Skeletal muscle tissue (tissue), 4 donors: ENCODE results near the gene LDLRAD1. TPM values are rescaled to one million over a fixed set of nuclear protein-coding genes. Genes with fewer than 3 reads are reported as not detected.

Source experiments
- H3K27ac ChIP-seq: one replicate; pipeline ENCODE4 v1.7.0; 2013; ENCODE audit warnings: mild to moderate bottlenecking, low read depth, low read length, inconsistent platforms
- H3K27me3 ChIP-seq, 3 donors: one replicate each; pipeline ENCODE4 v1.7.0; 2013; ENCODE audit warnings: low read length in 3 of 3; ENCODE audit not compliant: control insufficient read depth in 3 of 3, insufficient read depth in 3 of 3
- H3K36me3 ChIP-seq, 3 donors: one replicate each; pipeline ENCODE4 v1.7.0; 2013; ENCODE audit warnings: low read length in 3 of 3; ENCODE audit not compliant: control insufficient read depth in 3 of 3, insufficient read depth in 3 of 3
- H3K4me1 ChIP-seq, 3 donors: one replicate each; pipeline ENCODE4 v1.7.0; 2013; ENCODE audit warnings: low read length in 3 of 3, mild to moderate bottlenecking in 3 of 3; ENCODE audit not compliant: control insufficient read depth in 3 of 3, insufficient read depth in 3 of 3
- H3K4me3 ChIP-seq, 3 donors: one replicate each; pipeline ENCODE4 v1.7.0; 2013; ENCODE audit warnings: low read length in 3 of 3
- H3K9ac ChIP-seq, 3 donors: one replicate each; pipeline ENCODE4 v1.7.0; 2013; ENCODE audit warnings: low read length in 3 of 3, mild to moderate bottlenecking in 3 of 3, moderate library complexity in 2 of 3, low read depth in 1 of 3
- H3K9me3 ChIP-seq, 3 donors: one replicate each; pipeline ENCODE4 v1.7.0; 2013; ENCODE audit warnings: low read length in 3 of 3; ENCODE audit not compliant: control insufficient read depth in 3 of 3
- total RNA-seq: library from RNA; depleted of rRNA; stranded (reverse); fragments of >200 nt; gene quantifications from one replicate; pipeline ENCODE4 v1.2.3, GENCODE V29; 2014
- donor health status: Osteomylitis.

LDLRAD1 gene
- total RNA-seq, 1 donor from 2014 or later = not detected

GRCh38 chr1:54018635-54019034, 649 bp upstream of the LDLRAD1 start:
- H3K4me1 ChIP-seq = no peaks in the 10 kb centered on the region
- no peak overlapping the region for H3K9ac ChIP-seq
- no peak overlapping the region for H3K27ac ChIP-seq
- no peaks in the 10 kb centered on the region for H3K36me3 ChIP-seq
- H3K9me3 ChIP-seq = no peaks in the 10 kb centered on the region
- peaks cover 4 to 15% (median 14%) of the 10 kb centered on the region in 3 donors for H3K27me3 ChIP-seq
- H3K4me3 ChIP-seq = no peak overlapping the region

GRCh38 chr1:54016343-54017282, 1.4 kb downstream of the LDLRAD1 start:
- Histone ChIP-seq H3K9me3 (no peaks in the 10 kb centered on the region), H3K4me3 (no peak overlapping the region), H3K4me1 (no peaks in the 10 kb centered on the region), H3K36me3 (no peaks in the 10 kb centered on the region), H3K9ac (no peak overlapping the region), H3K27me3 (peaks cover 11 to 32% (median 23%) of the 10 kb centered on the region in 3 donors), H3K27ac (no peak overlapping the region)

- no peak overlapping the region for H3K27ac ChIP-seq
- H3K27me3 ChIP-seq = peaks cover 15 to 45% (median 37%) of the 10 kb centered on the region in 3 donors
- H3K9me3 ChIP-seq = no peaks in the 10 kb centered on the region
- no peak overlapping the region for H3K4me3 ChIP-seq
- no peak overlapping the region for H3K9ac ChIP-seq
- H3K4me1 ChIP-seq = no peaks in the 10 kb centered on the region
- H3K36me3 ChIP-seq = no peaks in the 10 kb centered on the region
Measured at GRCh38 chr1:54014009-54014629, 3.9 kb downstream of the LDLRAD1 start.

- Histone ChIP-seq H3K4me3 (no peak overlapping the region), H3K4me1 (no peaks in the 10 kb centered on the region), H3K27me3 (peaks cover 15 to 45% (median 40%) of the 10 kb centered on the region in 3 donors), H3K9me3 (no peaks in the 10 kb centered on the region), H3K27ac (no peak overlapping the region), H3K36me3 (no peaks in the 10 kb centered on the region), H3K9ac (no peak overlapping the region)
Measured at GRCh38 chr1:54013393-54014008, 4.5 kb downstream of the LDLRAD1 start.

GRCh38 chr1:54012863-54013262, 5.1 kb downstream of the LDLRAD1 start:
- H3K4me1 ChIP-seq = no peaks in the 10 kb centered on the region
- H3K9me3 ChIP-seq = no peaks in the 10 kb centered on the region
- H3K27me3 ChIP-seq = peaks cover 15 to 45% (median 39%) of the 10 kb centered on the region in 3 donors
- no peak overlapping the region for H3K9ac ChIP-seq
- no peak overlapping the region for H3K27ac ChIP-seq
- H3K36me3 ChIP-seq = no peaks in the 10 kb centered on the region
- no peak overlapping the region for H3K4me3 ChIP-seq

GRCh38 chr1:54012008-54012325, 6.0 kb downstream of the LDLRAD1 start:
- no peaks in the 10 kb centered on the region for H3K36me3 ChIP-seq
- no peak overlapping the region for H3K27ac ChIP-seq
- H3K9me3 ChIP-seq = no peaks in the 10 kb centered on the region
- no peak overlapping the region for H3K9ac ChIP-seq
- no peaks in the 10 kb centered on the region for H3K4me1 ChIP-seq
- H3K4me3 ChIP-seq = no peak overlapping the region
- H3K27me3 ChIP-seq = peaks cover 15 to 42% (median 38%) of the 10 kb centered on the region in 3 donors

GRCh38 chr1:54011316-54012007, 6.5 kb downstream of the LDLRAD1 start:
- Histone ChIP-seq H3K27me3 (peaks cover 15 to 41% (median 39%) of the 10 kb centered on the region in 3 donors), H3K9ac (no peak overlapping the region)

GRCh38 chr1:54010415-54011117, 7.4 kb downstream of the LDLRAD1 start:
- Histone ChIP-seq H3K4me3 (no peak overlapping the region), H3K27ac (no peak overlapping the region), H3K9ac (no peak overlapping the region), H3K36me3 (no peaks in the 10 kb centered on the region), H3K4me1 (no peaks in the 10 kb centered on the region), H3K9me3 (no peaks in the 10 kb centered on the region), H3K27me3 (peaks cover 15 to 44% (median 39%) of the 10 kb centered on the region in 3 donors)

More at GRCh38 chr1:54011316-54012007, 6.5 kb downstream of the LDLRAD1 start:
- H3K4me1 ChIP-seq = no peaks in the 10 kb centered on the region
- H3K9me3 ChIP-seq = no peaks in the 10 kb centered on the region
- H3K27ac ChIP-seq = no peak overlapping the region
- no peak overlapping the region for H3K4me3 ChIP-seq
- H3K36me3 ChIP-seq = no peaks in the 10 kb centered on the region

GRCh38 chr1:54009406-54009805, 8.6 kb downstream of the LDLRAD1 start:
- Histone ChIP-seq H3K9ac (no peak overlapping the region), H3K4me3 (no peak overlapping the region), H3K27ac (no peak overlapping the region), H3K9me3 (no peaks in the 10 kb centered on the region), H3K4me1 (no peaks in the 10 kb centered on the region), H3K36me3 (no peaks in the 10 kb centered on the region), H3K27me3 (peaks cover 15 to 41% (median 36%) of the 10 kb centered on the region in 3 donors)
